NCI-H524 treated with DMSO at 0.1 percent for 48 hours (cell line): ENCODE measurements around the gene CCNY.
A peak's percentile ranks its signal among the peaks of the same experiment; 100 is the strongest.

Experiments used
- DNase-seq: peaks from one replicate; lab custom pipeline; 2025; lab: John Stamatoyannopoulos, UW

CCNY gene

DNA sequence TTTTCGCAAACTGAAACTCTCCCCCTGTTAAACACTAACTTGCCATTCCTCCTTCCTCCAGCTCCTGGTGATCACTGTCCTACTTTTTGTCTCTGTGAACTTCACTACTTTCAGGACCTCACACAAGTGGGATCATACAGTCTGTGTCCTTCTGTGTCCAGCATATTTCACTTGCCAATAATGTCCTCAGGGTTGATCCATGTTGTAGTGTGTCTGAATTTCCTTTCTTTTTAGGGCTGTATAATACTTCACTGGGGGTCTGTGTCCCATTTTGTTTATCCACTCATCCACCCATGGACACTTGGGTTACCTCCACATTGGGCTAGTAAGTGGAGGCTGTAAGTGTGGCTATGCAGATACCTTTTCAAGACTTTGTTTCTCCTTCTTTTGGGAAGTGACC, 226.1 kb downstream of the CCNY start:
- no peak for DNase-seq

DNA sequence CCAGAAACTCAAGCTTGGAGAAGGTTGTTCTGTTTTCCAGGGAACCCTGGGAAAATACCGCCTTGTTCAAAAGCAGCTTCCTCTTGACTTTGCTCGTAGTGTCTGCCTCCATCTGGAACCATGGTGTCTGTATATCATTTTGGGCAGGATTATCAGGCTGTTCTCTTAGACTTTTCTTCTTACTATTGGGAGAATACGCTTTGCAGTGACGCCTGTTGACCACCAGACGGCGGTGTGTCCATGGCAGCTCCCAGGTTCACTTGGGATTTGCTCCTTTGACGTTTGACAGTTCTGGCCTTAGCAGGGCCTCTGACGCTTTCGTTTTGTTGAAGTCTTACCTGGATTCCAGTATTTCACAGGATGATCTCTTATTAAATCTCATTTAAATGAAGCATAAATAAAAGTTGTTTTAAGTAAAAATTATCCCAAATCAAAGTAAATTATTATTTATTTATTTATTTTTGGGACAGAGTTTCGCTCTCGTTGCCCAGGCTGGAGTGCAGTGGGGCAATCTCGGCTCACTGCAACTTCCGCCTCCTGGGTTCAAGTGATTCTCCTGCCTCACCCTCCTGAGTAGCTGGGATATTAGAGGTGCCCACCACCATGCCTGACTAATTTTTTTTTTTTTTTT, 227.1 kb downstream of the CCNY start:
- DNase-seq = peak; percentile 67

DNA sequence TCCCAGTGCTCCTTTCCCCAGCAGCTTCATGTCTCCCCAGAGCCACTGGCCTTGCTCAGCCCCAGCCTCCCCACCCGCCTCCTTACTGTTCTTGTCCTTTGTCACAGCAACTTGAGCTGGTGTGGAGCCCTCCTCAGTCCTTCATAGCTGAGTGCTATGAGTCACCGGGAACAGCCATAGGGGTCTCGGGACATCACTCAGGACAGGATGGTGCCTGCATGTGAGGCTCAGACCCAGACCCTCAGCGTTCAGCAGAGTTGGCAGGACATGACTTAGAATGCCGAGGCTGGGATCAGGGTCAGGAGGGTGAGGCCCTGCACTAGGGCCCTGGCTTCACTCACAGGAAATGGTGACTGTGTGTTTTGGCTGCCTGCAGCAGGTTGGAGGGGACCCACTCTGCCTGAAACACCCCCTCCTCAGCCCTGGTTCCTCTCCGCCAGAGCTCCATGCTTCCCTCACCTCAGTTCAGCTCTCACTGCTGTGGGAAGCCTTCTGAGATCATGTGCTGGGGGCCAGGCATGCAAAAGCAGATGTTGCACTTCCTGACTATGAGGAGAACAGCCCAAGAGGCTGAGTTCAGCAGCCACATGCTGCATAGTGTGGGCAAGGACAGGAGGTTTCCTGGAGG, 228.1 kb downstream of the CCNY start:
- DNase-seq = no peak

DNA sequence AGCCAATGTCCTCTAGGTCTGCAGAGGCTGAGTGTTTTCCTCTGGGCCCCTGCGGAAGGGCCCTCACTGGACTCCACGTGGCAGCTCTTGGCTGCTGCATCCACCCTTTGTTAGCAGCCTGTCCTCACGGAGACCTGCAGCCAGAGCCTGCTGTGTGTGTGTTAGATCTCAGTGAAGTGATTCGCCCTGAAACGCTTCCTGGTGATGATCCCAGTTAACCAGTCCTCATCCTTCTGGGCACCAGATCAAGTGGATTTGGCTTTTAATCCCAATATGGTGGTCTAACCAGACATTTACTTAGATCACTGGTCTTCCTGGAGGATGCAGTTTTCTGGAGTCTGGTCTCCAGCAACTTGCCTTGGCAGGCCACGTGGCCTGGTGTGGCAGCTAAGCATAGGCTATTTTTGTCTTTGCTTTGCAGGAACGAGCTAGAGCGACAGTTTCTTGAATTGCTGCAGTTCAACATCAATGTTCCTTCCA, 229.3 kb downstream of the CCNY start:
- DNase-seq = no peak

DNA sequence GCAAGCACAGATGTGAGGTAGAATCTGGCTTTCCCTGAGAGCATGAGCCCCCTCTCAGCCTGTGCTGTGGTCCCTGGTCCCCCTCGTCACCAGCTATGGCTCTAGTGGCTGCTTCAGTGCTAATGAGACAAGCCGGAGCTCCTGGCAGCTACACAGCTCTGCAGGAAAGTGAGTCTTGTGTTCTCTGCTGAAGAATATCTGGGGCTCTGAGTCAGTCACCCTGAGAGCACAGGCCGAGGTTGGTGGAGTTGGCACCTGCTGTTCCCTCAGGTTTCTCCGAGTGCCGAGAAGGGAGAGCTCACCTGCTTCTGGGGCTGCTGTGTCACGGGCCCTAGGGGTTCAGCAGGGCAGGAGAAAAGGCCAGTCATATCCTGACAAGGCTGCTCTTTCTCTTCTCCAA, 231.6 kb downstream of the CCNY start:
- no peak for DNase-seq

DNA sequence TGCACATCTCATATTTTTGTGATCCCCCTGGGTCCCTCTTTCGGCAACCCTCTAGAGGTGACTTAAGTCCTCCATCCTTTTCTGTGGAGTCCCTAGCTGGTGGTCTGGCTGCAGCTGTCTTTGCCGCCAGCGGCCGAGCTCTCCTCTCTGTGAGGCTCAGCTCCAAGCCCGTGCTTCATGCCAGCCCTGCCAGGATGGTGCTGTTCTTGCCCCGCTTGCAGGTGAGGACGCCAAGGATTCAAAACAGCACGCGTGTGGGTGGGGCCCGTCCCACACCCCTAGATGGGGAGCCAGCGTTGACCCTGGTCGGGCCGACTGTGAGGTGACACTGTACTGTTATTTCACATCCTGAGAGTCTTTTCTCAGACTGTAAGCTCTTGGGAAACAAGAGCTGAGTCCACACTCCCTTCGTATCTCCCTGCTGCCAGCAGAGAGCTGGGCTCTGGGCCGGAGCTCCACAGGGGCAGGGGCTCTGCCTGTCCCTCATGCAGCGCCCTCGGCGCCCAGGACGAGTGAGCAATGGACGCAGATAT, 232.2 kb downstream of the CCNY start:
- DNase-seq = no peak

DNA sequence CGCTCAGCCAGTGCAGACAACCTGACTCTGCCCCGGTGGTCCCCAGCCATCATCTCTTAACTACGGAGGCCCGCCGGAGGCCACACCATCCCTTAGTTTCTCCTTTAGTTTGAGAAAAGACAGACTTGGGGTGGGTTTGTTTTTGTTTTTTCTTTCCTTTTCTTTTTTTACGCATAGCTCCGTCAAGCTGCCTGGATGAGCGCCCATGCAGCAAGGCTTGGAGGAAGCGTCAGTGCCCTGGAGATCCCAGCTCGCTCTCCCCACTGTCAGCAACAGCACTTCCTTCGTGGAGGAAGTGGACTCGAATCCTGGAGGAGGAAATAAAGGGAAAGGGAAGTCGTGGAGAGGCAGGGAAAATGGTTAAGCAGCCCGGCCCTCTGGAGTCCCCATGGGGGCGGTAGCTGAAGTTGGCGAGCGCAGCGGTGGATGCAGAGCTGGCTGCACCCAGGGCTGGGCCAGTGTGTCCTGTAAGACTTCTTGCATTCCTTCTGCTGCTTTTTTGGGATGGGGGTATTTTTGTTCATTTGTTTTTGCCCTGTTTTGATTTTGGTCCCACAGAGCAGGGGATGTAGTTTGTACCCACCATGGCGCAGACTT, 232.9 kb downstream of the CCNY start:
- no peak for DNase-seq

DNA sequence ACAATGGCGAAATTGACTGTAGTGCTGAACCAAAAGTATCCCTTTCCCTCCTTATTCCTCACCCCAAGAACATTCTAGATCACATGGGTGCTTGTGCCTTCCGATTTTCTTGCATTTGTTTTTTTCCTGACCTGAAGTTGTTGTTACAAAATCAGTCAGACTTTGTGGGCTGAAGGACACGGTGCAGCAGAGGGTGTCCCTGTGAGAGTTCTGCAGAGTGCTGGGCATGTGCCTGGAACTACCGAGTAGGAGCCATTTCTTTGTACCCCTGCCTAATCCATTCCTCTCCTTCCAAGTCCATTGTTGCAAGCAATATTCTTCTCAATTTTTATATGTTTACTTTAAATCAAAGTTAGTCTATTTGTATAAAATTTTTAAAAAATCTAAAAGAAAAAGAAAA, 233.5 kb downstream of the CCNY start:
- DNase-seq = no peak

DNA sequence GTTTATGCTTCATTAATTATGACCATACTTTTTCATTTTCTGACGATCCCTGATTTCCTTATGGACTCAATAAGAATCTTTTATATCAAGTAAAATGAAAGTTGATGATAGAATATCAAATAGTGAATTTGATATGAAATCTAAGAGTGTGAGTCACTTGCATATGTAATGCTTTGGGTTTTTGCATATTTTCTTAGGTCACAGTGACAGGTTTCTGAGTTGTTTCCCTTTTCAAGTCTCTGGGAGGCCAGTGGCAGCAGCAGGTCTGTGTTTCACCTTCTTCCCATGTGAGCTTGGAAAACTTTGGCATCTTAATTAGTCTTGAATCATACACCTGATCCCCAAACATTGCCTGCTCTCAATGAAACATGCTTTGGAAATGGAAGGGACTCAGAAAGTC, 234.1 kb downstream of the CCNY start:
- DNase-seq = no peak

DNA sequence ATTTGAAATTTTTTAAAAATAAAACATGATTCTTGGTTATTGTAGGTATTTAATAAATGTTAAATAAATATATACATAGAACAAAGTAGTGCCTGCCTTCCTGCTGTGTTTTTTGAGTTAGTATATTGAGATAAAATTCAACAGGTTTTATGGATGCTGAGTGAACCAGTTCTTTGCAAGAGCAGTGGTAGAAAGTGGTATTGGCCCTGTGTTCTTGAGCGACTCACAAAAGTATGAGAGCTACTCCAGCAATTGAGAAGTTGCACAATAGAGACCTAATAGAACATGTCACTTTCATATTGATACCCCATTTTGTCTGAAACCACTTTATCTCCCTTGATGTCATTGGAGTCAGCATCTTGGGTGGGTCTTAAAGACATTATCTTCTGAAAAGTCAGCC, 236.3 kb downstream of the CCNY start:
- DNase-seq = no peak

DNA sequence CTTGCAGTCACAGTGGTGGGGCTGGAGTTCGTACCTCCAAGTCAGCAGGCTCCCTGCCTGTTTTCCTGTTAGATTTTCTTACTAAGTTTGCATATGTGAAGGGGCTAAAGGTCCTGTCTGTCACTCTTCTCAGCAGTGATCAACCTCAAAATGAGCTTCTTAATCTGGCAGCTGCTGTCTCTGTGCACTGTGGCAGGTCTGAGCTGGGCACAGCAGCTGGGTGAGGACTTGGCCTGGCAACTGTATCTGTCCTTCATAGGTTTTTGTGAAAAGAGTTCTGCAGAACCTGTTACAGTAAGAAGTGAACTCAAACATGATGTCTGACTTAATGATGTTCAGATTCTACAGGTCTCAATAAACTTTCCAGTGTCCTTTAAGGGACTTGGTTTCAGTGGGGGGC, 237.5 kb downstream of the CCNY start:
- DNase-seq = no peak

DNA sequence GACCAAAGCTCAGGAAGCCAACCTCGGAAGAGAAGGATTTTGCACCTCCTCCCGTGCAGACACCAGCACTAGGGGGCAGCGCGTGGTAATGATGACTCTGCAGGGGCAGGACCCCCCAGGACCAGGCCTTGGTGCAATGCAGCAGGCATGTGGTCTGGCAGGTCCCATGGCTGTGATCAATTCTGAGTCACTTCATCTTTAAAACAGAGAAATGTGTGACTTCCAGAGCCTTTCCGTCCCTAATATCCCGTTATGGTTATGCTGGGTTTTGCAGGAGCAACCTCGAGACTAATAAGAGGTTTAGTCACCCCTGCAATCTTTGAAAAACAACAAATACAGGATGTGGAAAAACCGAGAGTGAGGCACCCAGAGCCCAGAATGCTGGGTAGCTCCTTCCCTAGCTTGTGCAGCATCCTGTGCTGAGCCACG, 238.6 kb downstream of the CCNY start:
- no peak for DNase-seq

DNA sequence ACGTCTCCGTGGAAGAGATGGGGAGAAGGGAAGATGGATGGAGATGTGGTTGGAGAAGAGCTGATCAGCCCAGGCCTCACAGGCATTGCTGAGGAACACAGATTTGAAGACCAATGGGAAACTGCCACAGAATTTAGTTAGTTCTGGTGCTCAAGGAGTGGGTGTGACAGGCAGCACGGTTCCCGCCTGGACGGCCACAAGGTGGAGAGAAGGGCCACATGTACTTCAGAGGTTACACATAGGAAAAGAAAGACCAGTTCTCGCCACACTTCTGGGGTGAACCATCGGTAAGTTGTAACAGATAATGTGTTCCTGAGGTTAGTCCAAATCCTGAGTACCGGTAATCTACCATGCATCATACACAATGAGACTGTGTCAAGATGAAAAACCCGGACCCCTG, 239.3 kb downstream of the CCNY start:
- DNase-seq = no peak

DNA sequence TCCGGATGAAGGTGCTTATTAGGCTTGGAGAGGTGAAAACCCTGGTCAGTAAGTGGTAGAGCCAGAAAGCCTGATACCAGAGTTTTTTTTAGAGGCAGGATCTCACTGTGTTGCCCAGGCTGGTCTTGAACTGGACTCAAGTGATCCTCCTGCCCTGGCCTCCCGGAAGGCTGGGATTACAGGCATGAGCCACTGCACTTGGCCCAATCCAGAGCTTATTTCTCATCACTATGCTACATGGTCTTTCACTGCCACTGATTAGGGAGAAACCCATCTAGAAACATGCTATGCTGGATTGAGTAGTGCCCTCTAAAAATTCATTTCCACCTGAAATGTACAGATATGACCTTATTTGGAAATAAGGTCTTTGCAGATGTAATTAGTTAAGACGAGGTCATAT, 240.4 kb downstream of the CCNY start:
- DNase-seq = no peak

DNA sequence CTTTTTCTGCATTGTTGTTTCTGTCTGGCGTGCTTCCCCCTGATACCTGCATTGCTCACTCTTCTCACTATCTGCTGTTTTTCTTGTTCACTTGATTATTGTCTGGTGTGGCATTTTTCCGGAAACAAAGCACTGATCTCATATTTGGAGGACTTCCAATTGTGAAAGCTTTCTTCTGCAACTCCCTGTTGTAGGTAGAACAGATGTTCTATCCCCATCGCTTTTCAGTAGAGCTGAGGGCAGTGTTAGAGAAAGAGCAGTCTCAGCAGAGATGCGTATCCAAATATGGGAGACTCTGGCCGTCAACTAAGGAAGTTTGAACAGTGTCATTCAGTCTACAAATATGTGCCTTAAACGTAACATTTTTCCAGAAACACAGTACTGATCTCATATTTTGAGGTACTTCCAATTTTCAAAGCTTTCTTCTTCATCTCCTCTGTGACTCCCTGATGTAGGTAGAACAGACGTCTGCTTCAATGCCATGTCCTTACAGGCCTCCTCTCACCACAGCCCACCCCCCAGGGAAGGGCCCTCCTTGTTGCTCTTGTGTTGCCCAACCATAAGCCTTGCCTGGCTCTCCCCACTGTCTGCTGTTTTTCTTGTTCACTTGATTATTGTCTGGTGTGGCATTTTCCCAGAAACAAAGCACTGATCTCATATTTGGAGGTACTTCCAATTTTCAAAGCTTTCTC, 241.8 kb downstream of the CCNY start:
- DNase-seq = no peak

DNA sequence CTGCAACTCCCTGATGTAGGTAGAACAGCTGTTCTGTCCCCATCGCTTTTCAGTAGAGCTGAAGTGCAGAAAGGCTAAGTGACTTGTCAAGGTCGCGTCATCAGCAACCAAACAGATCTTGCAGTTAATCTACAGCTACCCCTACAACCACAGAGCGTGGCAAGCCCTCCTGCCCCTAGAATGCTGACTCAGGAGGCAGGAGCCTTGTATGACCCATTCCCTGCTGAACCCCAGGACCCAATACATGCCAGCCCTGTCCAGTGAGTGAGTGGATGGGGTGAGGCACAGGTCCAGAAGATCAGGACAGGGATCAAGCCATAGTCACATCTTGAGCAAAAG, 242.3 kb downstream of the CCNY start:
- no peak for DNase-seq

DNA sequence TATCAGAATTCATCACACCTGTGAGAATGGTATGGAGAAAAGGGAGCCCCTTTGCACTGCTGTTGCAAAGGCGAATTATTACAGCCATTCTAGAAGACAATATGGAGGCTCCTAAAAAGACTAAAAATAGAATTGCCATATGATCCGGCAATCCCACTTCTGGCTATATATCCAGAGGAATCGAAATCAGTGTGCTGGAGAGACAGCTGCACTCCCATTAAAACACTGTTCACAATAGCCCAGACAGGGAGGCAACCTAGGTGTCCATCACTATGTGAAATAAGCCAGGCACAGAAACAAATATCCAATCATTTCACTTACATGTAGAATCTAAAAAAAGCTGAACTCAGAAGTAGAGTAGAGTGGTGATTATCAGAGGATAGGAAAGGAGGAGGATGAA, 242.8 kb downstream of the CCNY start:
- DNase-seq = no peak

DNA sequence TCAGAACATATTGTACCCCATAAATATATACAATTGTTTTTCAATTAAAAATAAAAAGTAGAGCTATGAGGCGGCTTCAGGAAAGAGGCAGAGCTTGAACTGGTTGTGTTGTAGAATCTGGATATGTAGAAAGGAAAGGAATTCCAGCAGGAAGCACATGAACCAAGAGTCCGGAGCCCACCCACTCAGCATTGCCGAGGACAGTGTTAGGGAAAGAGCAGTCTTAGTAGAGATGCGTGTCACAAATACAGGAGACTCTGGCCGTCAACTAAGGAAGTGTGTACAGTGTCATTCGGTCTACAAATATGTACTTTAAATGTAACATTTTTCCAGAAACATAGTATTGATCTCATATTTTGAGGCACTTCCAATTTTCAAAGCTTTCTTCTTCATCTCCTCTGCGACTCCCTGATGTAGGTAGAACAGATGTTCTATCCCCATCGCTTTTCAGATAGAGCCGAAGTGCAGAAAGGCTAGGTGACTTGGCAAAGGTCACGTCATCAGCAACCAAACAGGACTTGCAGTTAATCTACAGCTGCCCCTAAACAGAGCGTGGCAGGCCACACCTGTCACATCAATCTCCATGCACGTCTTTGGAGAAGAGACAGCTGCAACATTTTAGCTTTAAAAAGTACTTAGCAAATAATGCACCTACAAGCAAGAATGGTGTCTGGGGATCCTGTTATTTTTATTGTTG, 243.6 kb downstream of the CCNY start:
- DNase-seq = no peak

DNA sequence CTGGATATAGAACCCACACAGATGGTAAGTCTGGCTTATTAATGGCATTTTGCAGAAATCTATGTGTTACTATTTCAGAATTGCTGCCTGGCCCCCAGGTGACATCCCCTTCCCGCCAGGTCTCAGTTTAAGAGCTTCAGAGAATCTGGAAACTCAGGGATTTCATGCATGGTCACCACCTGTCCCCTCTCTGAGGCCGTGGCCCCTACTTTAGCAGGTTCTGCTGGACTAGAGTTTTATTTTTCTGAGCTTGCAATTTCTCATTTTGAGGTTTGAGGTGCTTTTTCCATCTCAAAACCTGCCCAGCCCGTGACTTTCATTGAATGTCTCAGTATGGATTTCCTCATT, 244.1 kb downstream of the CCNY start:
- DNase-seq = no peak

DNA sequence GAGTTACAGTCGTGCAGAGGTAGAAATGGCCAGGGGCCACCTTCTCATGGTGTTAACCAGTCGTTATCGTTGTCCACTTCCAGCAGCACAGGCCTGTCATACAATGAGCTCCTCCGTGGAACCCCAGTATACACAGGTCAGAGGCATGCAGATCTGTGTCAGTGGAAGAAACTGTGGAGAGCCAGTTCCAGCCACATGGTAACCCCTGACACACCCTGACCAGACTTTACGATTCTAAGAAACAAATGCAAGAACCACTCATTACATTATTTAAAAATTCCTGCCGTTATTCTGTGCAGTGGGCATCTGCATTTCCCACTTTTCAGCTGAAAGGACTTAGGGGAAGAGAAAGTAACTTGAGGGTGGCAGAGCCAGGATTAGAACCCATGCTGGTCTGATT, 245.3 kb downstream of the CCNY start:
- DNase-seq = no peak

DNA sequence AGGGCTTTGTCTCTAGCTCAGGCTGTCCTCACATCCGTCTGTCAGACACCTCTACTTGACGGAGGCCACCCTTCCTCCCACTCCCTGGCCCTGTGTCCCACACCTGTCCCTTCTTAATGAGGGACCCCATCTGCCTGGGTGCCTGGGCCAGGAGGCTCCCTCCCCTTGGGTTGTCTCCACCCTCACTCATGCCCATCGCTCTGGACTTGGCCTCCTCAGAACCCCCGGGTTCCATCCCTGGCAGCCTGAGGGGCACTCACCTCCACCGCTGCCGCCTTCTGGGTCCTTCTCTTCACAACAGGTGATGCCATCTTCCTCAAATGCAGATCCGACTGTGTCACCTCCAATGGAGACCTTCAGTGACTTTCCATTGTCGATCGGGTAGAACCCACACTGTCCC, 248.6 kb downstream of the CCNY start:
- no peak for DNase-seq

DNA sequence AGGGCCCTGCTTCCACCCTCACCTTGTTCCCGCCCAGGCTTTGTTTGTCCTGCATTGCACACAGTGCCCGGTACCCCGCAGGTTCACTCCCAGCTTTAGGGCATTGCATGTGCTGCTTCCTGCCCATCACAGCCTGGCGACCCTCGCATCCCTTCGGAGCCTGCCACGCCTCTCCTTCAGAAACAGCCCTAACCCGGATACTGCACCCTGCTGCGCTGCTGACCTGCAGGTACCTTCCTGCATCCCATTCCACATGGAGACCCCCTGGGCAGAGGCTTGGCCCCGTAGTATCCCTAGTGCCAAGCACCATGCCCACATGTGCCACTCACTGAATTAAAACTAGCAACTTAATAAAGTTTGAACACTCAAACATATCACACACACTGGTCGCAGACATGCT, 249.0 kb downstream of the CCNY start:
- no peak for DNase-seq
